Esophagus mucosa (tissue), 1 donor: ENCODE data around the gene MRGPRG. TPM values are rescaled to one million over a fixed set of nuclear protein-coding genes. Genes with fewer than 3 reads are reported as not detected.

Source experiments
- ATAC-seq: fragments of 200-7000 bp; cut with Tn5 transposase; one replicate; pipeline ENCODE4 v1.9.1; 2020
- total RNA-seq: library from RNA; stranded (reverse); gene quantifications from one replicate; pipeline ENCODE4 v1.2.4, GENCODE V29; 2023
- donor health status: DM: yes; HTN: yes; CAD: no.

MRGPRG gene
- total RNA-seq, 1 donor from 2014 or later, result not detected

DNA sequence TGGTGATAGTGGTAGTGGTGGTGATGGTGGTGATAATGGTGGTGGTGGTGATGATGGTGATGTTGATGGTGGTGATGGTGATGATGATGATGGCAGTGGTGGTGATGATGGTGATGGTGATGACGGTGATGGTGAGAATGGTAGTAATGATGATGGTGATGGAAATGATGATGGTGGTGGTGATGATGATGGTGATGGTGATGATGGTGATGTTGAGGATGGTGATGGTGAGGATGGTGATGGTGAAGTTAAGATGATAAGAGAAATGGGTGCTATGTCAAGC is 11.8 kb downstream of the MRGPRG start:
- ATAC-seq, result no peak

- no peak for ATAC-seq
Measured at GRCh38 chr11:3206156-3206921, 12.3 kb downstream of the MRGPRG start.

GRCh38 chr11:3205261-3206155 is 13.1 kb downstream of the MRGPRG start:
- ATAC-seq, result no peak

GRCh38 chr11:3204141-3205015 is 14.2 kb downstream of the MRGPRG start:
- no peak for ATAC-seq

DNA sequence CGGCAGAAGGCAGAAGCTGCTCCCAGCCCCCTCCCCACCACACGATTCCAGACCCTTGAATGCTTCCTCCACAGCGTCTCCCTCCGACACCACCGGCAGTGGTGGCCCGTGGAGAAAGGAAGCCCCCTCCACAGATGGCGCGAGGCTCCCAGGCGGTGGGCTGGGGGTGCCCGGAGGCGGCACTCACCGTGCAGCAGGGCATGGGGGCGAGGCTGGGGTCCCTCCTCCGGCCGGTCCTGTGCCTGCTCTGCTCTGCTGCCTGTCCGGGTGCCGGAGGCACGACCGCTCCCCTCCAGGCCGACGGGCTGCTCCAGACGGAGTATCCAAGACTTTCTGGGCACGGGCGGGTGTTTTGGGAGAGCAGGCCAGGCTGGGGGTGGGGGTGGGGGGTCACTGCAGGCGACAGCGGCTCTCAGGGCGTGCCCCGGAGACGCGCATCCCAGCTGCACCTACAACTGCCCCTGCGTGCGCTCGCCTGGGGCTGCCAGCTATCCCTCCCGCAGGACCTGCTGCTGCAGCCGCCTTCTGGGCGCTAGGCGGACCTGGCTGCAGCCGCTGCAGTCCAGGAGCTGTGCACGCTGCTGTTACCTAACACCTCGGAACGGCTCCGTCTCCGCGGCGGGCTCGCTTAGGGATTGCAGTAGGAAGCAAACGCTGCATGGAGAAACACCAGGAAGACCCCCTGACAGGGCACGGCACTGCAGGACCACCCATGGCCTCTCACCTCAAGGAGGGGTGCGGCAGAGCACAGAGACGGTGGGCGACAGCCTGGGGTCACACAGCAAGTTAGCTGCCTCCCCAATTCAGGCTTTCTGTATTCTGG is 15.2 kb downstream of the MRGPRG start:
- ATAC-seq, result no peak

DNA sequence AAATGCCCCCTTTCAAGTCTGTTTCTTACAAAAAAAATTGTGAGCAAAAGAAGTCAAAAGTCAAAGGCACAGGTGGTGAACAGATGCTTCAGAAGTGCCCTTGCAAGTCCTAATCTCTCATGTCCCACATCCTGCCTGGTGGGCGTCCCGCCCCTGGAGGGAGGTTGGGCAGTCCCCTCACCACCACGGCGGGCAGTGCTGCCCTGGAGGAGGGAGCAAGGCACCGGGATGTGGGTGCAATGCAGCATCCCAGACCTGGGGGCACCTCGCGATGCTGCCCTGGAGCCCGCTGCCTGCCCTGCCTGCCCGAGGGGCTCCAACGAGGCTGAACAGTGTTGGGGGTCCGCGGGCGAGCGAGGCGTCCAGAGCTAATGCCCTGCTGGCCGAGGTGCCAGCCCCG is 15.9 kb downstream of the MRGPRG start:
- no peak for ATAC-seq

- no peak for ATAC-seq
Measured at GRCh38 chr11:3202305-3202704, 16.3 kb downstream of the MRGPRG start.

GRCh38 chr11:3201677-3202181 is 16.9 kb downstream of the MRGPRG start:
- ATAC-seq, result no peak

GRCh38 chr11:3201112-3201581 is 17.5 kb downstream of the MRGPRG start:
- no peak for ATAC-seq

DNA sequence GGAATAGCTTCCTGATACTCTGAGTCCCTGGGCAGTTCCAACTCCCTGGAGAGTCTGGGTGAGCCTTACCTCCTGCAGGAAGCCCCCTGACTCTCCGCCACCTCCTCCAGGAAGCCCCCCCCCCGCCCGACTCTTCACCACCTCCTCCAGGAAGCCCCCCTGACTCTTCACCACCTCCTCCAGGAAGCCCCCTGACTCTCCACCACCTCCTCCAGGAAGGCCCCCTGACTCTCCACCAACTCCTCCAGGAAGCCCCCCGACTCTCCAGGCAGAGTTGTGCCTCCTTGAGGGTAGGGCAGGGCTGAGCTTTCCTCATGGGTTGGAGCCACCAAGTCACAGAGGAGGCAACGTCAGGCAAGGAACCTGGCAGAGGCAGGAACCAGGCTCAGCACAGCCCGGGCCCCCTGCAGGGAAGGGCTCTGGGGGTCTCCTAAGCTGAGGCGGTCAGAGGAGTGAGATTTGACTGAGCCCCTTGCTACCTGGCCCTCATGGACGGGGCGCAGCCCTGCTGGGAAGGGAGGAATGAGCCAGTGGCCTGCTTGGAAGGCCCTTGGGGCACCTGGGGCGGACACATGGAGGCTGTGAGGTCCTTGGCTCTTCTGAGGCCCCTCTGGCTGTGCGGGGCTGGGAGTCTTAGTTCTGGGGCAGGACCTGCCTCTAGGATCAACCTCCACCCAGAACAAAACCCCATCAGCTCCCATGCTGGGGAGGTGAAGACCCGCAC is 18.1 kb downstream of the MRGPRG start:
- ATAC-seq, result no peak

DNA sequence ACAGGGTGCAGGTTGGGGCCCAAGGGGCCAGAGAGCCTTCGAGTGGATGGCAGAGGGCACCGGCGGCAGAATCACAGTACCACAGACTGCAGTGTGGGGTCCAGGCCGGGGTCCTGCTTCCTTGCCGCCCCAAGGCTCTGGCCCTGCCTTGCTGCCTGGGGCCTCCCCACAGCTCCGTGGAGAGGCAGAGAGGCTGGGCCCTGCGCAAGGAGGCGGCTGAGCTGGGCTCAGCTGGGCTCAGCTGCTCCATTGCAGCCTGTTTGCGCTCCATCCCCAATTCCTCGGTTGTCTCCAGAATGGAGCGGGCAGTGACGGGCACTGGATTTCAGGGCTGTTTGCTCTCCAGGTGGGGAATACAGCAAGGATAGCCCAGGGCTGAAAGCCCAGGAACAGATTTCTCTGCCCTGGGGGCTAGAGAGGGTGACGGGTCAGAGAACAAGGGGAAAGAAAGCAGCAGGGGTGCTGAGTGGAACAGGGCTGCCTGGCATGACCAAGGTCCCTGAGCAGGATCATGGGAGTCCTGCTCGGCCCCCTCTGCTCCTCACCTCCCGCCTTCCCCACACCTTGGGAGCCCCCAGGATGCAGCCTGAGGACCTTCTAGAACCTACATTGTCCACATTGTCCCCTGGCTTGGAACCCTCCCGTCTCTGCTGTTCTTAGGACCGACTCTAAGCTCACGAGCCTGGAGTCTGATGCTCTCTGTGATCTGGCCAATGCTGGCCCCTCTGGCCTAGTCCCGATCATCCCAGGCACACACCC is 18.9 kb downstream of the MRGPRG start:
- ATAC-seq, result no peak

- no peak for ATAC-seq
Measured at GRCh38 chr11:3198815-3199214, 19.8 kb downstream of the MRGPRG start.

DNA sequence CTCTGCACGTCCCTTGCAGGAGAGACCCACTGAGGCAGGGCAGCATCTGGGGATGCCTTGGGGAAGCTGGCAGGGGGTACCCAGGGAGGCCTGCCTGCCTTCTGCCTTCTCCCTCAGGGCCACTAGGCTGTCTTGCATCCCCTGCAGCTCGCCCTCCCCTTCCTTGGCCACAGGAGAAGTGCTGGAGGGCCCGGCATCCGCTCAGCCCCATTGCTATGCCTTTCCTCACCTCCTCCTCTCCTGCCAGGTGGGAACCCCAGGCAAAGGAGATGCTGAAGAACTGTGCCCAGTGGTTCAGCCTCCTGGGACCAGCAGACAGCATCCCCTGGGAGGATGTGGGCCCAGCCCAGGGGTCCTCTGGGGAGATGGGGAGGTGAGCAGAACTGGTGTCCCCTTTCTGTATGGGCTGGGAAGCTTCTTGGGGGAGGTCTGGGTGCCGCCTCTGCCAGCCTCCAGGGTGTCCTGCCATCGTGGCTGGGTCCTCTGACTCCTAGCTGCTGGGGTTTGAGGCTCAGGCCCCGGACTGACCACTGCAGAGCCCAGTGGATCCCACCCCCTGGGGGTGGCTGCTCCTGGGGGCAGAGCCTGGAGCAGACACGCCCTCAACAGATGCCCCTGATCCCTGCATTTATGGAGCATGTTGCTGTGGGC is 20.6 kb downstream of the MRGPRG start:
- no peak for ATAC-seq

- ATAC-seq, result no peak
Measured at GRCh38 chr11:3197044-3197695, 21.4 kb downstream of the MRGPRG start.

DNA sequence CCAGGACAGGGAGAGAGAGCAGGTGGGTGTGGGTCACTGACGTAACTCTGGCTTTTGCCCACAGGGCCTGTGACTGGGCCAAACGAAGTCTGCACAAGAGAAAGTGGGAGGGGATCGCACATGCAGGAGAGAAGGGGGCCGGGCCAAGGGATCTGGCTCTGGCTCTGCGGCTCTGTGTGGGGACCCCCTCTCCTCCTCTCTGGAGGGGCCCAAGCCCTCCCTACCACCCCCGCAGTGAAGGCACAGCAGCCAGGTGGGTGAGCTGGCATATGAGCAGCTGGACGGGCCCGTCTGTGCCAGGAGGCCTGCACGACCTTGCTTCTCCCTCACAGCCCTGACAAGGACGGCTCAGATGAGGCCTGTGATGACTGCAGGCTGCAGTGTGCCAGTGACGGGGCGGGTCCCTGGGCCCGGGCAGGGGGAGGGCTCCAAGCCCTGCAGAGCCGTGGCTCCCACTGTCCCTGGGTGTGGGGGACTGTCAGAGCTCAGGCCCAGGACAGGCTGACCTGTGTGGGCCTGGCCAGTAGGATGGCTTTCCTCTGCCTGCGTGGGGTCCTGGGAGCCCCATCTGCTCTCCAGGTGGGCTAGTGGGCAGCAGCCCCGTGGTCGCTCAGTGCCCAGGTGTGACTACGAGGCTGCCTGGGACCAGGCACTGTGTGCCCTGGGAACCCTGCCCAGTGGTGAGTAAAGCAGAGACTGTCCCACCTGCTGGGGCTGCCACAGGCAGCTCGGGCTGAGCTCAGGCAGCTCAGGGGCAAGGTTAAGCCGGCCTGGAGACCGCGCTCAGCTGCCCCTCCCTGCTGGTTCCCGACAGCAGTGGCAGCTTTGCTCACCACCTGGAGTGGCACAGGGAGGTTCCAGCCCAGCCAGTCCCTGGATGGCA is 22.2 kb downstream of the MRGPRG start:
- peak; percentile 31 for ATAC-seq

DNA sequence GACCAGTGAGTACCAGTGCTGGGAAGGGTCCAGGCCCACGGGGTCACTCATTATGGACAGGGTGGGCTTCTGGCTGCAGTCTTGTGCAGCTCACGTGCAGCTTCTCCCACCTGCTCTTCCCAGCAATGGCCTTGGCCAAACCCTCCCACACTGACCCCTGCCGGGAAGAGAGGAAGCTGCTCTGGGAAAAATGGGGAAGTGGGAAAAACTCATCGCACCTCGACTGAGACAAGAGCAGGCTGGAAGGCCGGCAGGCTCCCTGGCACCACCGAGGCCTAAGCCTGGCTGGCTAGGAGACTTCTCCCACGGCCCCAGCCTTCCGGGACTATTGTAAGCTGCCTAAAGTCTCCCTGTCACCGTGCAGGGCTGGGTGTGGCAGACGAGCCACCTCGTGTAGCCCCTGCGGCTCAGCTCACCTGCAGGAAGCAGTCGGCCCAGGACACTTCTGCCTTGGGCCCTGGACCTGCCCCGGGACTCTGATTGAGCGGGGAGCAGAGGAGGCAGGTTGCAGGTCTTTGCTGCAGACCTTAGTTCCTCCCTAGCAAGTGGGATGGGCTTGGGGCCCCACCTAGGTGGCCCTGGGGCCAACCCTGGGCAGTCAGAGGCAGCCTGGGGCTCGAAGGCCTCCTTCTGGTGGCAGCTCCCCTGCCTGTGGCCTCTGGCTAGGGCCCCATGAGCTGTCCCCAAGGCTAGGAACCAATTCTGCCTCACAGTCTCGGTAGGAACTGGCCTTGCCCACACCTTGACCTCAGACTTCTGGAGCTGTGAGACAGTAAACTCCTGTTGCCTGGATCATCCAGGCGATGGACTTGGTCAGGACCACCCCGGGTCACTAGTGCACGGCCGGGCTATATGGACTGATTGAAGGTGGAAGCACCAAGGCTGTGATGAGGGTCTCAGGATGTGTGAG is 23.1 kb downstream of the MRGPRG start:
- ATAC-seq, result no peak
